ENCODE data around the gene TCF20. TPM values are rescaled to one million over a fixed set of nuclear protein-coding genes. Genes with fewer than 3 reads are reported as not detected.
A peak's percentile ranks its signal among the peaks of the same experiment; 100 is the strongest.

The TCF20 gene
- polyA plus RNA-seq, 3 donors, result 0.67 to 11.1 (median 0.99) TPM

- H2AFZ ChIP-seq (ENCODE audit: insufficient read depth, low read depth, low read length, poor library complexity, severe bottlenecking), result no peak overlapping the region
- TF ChIP-seq CTCF (IDR thresholded peaks at IDR 0.05), result no peak
- H3K4me3 Mint-ChIP-seq, result no peak overlapping the region
- H3K27ac Mint-ChIP-seq, result no peak overlapping the region
- peaks cover 7% of the 10 kb centered on the region for H3K4me1 Mint-ChIP-seq
- peaks cover 22 to 32% (median 24%) of the 10 kb centered on the region in 3 donors for H3K27me3 Mint-ChIP-seq (ENCODE audit: low read depth in 3 of 3)
- H3K4me3 ChIP-seq (replicated peaks in 1 of 3; ENCODE audit: low read depth in 2 of 3, low read length in 3 of 3), result no peak overlapping the region
- no peak overlapping the region for H3K4me2 ChIP-seq (replicated peaks; ENCODE audit: extremely low read depth, low read length, poor library complexity, severe bottlenecking)
- 81% methylated on average over 3 of the region's 5 CpGs for WGBS (ENCODE audit: insufficient coverage)
- intact Hi-C loops (cut with micrococcal nuclease), result no loop called here
- H3K79me2 ChIP-seq (ENCODE audit: insufficient read depth, low read length), result no peaks in the 10 kb centered on the region
- H3K4me1 ChIP-seq (ENCODE audit: control insufficient read depth in 1 of 2, insufficient read depth in 2 of 2, low read length in 2 of 2), result peaks cover 3 to 6% of the 10 kb centered on the region in 2 donors
- H4K20me1 ChIP-seq (ENCODE audit: insufficient read depth, low read length), result no peaks in the 10 kb centered on the region
- H3K9me3 ChIP-seq (replicated peaks in 1 of 2; ENCODE audit: control insufficient read depth in 1 of 2, insufficient read depth in 1 of 2, low read length in 2 of 2), result peaks cover 0 to 5% of the 10 kb centered on the region in 2 donors
- no peak for DNase-seq
- peaks cover 0 to 3% (median 2%) of the 10 kb centered on the region in 7 donors for H3K9me3 Mint-ChIP-seq
- no peak overlapping the region for H3K9ac ChIP-seq (ENCODE audit: insufficient read depth, low read length, poor library complexity, severe bottlenecking)
- H3K27me3 ChIP-seq (ENCODE audit: control insufficient read depth in 2 of 2, insufficient read depth in 2 of 2, low read length in 2 of 2), result peaks cover 7 to 14% of the 10 kb centered on the region in 2 donors
- no peak overlapping the region for H3K27ac ChIP-seq (ENCODE audit: low read depth in 1 of 2, low read length in 2 of 2)
- no peaks in the 10 kb centered on the region for H3K36me3 ChIP-seq (replicated peaks in 1 of 2; ENCODE audit: control insufficient read depth in 1 of 2, insufficient read depth in 2 of 2, low read length in 2 of 2)
- no peaks in the 10 kb centered on the region for H3K36me3 Mint-ChIP-seq
Observed at GRCh38 chr22:42288791-42289190, 18.3 kb upstream of the TCF20 start.

GRCh38 chr22:42287174-42287890 lies 16.9 kb upstream of the TCF20 start:
- Histone ChIP-seq H3K4me2 (replicated peaks; ENCODE audit: extremely low read depth, low read length, poor library complexity, severe bottlenecking) (no peak overlapping the region), H2AFZ (ENCODE audit: insufficient read depth, low read depth, low read length, poor library complexity, severe bottlenecking) (no peak overlapping the region), H3K27ac (ENCODE audit: low read depth in 1 of 2, low read length in 2 of 2) (no peak overlapping the region), H3K36me3 (replicated peaks in 1 of 2; ENCODE audit: control insufficient read depth in 1 of 2, insufficient read depth in 2 of 2, low read length in 2 of 2) (no peaks in the 10 kb centered on the region), H3K9me3 (replicated peaks in 1 of 2; ENCODE audit: control insufficient read depth in 1 of 2, insufficient read depth in 1 of 2, low read length in 2 of 2) (peaks cover 0 to 6% of the 10 kb centered on the region in 2 donors), H3K79me2 (ENCODE audit: insufficient read depth, low read length) (no peaks in the 10 kb centered on the region), H3K4me1 (ENCODE audit: control insufficient read depth in 1 of 2, insufficient read depth in 2 of 2, low read length in 2 of 2) (peaks cover 7 to 16% of the 10 kb centered on the region in 2 donors), H4K20me1 (ENCODE audit: insufficient read depth, low read length) (no peaks in the 10 kb centered on the region), H3K9ac (ENCODE audit: insufficient read depth, low read length, poor library complexity, severe bottlenecking) (no peak overlapping the region), H3K4me3 (replicated peaks in 1 of 3; ENCODE audit: low read depth in 2 of 3, low read length in 3 of 3) (no peak overlapping the region), H3K27me3 (ENCODE audit: control insufficient read depth in 2 of 2, insufficient read depth in 2 of 2, low read length in 2 of 2) (peaks cover 13 to 28% of the 10 kb centered on the region in 2 donors)
- H3K4me1 Mint-ChIP-seq, result peaks cover 13% of the 10 kb centered on the region
- intact Hi-C loops (cut with micrococcal nuclease), result no loop called here
- DNase-seq, result no peak
- H3K27ac Mint-ChIP-seq, result peak overlapping the region in 1 of 7 donors; percentile 11
- H3K27me3 Mint-ChIP-seq (ENCODE audit: low read depth in 3 of 3), result peaks cover 31 to 45% (median 36%) of the 10 kb centered on the region in 3 donors
- H3K36me3 Mint-ChIP-seq, result peaks cover 0 to 3% of the 10 kb centered on the region in 2 donors
- H3K9me3 Mint-ChIP-seq, result peaks cover 0 to 7% (median 3%) of the 10 kb centered on the region in 7 donors
- WGBS (ENCODE audit: insufficient coverage), result 46% methylated on average over 3 of the region's 8 CpGs
- H3K4me3 Mint-ChIP-seq, result no peak overlapping the region
- TF ChIP-seq CTCF (IDR thresholded peaks at IDR 0.05), result no peak
